ENCODE measurements around the gene JAKMIP2.

GRCh38 chr5:147789820-147790219, 7.3 kb upstream of the JAKMIP2 start:
- no peak for TF ChIP-seq YY1 (IDR thresholded peaks at IDR 0.05; ENCODE audit: low read depth)
- TF ChIP-seq EGR1 (IDR thresholded peaks at IDR 0.05), result no peak
- no peak for TF ChIP-seq REST (IDR thresholded peaks at IDR 0.05; ENCODE audit: low read depth)
- TF ChIP-seq RAD21 (IDR thresholded peaks at IDR 0.05; ENCODE audit: low read depth), result no peak
- TF ChIP-seq TEAD4 (IDR thresholded peaks at IDR 0.05), result no peak
- TF ChIP-seq FOXM1 (IDR thresholded peaks at IDR 0.05; ENCODE audit: borderline replicate concordance, low read depth), result no peak
- TF ChIP-seq MAX (IDR thresholded peaks at IDR 0.05), result no peak
- TF ChIP-seq TCF12 (IDR thresholded peaks at IDR 0.05; ENCODE audit: low read depth), result no peak
- TF ChIP-seq EP300 (IDR thresholded peaks at IDR 0.05; ENCODE audit: borderline replicate concordance), result no peak
- no peak for TF ChIP-seq TAF1 (IDR thresholded peaks at IDR 0.05; ENCODE audit: low read depth)
- TF ChIP-seq USF1 (IDR thresholded peaks at IDR 0.05), result no peak
- no peak for TF ChIP-seq CEBPB (IDR thresholded peaks at IDR 0.05)
- no peak for TF ChIP-seq CREB1 (IDR thresholded peaks at IDR 0.05; ENCODE audit: low read depth)
- TF ChIP-seq NFIC (IDR thresholded peaks at IDR 0.05), result no peak

All from Ishikawa (cell line).